Measurements from ENCODE around the gene C6orf89. TPM values are rescaled to one million over a fixed set of nuclear protein-coding genes. Genes with fewer than 3 reads are reported as not detected.

Gene C6orf89
- total and polyA plus RNA-seq, 9 donors = 23.1 to 102 (median 62.2) TPM

GRCh38 chr6:36884610-36885009, 1.1 kb upstream of the C6orf89 start:
- no peak for DNase-seq
- no peak overlapping the region for H3K27ac ChIP-seq
- no peaks in the 10 kb centered on the region for H3K27me3 ChIP-seq
- peaks cover 3% of the 10 kb centered on the region for H3K4me1 ChIP-seq (ENCODE audit: insufficient read depth)
- intact Hi-C loops (cut with DNase I) = loop anchor here (5.0 to 10.0 kb wide), 4 partner anchors 88 to 320 kb away; partner anchors contain the start of gene MTCH1 (in 2 of the 4)
- H3K4me3 ChIP-seq = no peak overlapping the region
- no peaks in the 10 kb centered on the region for H3K36me3 ChIP-seq
- TF ChIP-seq, protein P1, sequence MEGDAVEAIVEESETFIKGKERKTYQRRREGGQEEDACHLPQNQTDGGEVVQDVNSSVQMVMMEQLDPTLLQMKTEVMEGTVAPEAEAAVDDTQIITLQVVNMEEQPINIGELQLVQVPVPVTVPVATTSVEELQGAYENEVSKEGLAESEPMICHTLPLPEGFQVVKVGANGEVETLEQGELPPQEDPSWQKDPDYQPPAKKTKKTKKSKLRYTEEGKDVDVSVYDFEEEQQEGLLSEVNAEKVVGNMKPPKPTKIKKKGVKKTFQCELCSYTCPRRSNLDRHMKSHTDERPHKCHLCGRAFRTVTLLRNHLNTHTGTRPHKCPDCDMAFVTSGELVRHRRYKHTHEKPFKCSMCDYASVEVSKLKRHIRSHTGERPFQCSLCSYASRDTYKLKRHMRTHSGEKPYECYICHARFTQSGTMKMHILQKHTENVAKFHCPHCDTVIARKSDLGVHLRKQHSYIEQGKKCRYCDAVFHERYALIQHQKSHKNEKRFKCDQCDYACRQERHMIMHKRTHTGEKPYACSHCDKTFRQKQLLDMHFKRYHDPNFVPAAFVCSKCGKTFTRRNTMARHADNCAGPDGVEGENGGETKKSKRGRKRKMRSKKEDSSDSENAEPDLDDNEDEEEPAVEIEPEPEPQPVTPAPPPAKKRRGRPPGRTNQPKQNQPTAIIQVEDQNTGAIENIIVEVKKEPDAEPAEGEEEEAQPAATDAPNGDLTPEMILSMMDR (IDR thresholded peaks at IDR 0.05) = no peak
- TF ChIP-seq POLR2A (IDR thresholded peaks at IDR 0.05) (no peak), EP300 (IDR thresholded peaks at IDR 0.05) (no peak)
- no peaks in the 10 kb centered on the region for H3K9me3 ChIP-seq
- WGBS, 3 donors = 96 to 100% (median 97%) methylated on average over 3 of the region's 3 CpGs

- no peaks in the 10 kb centered on the region for H3K9me3 ChIP-seq
- H3K27ac ChIP-seq = no peak overlapping the region
- 60 to 70% (median 64%) methylated on average over 10 of the region's 10 CpGs for WGBS, 3 donors
- DNase-seq = no peak
- H3K4me1 ChIP-seq (ENCODE audit: insufficient read depth) = peaks cover 3% of the 10 kb centered on the region
- no peaks in the 10 kb centered on the region for H3K27me3 ChIP-seq
- no peak overlapping the region for H3K4me3 ChIP-seq
- intact Hi-C loops (cut with DNase I) = loop anchor here (5.0 to 10.0 kb wide), 4 partner anchors 85 to 318 kb away; partner anchors contain the start of gene MTCH1 (in 2 of the 4)
- no peak for TF ChIP-seq EP300 (IDR thresholded peaks at IDR 0.05)
- no peaks in the 10 kb centered on the region for H3K36me3 ChIP-seq
Measured at GRCh38 chr6:36886950-36887618, 1.3 kb downstream of the C6orf89 start.

DNA sequence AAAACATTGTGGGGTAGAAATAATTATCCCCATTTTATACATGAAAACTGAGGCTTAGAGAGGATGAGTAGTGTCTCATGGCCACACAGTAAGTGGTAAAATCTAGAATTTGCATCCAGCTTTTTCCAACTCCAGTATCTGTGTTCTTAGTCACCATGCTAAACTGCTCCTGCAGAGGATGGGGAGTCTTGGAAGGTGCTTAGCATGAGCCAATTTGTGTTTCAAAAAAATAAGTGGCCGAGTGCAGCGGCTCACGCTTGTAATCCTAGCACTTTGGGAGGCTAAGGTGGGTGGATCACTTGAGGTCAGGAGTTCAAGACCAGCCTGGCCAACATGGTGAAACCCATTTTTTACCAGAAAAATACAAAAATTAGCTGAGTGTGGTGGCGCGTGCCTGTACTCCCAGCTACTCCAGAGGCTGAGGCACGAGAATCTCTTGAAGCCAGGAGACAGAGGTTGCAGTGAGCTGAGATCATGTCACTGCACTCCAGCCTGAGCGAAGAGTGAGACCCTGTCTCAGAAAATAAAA, 2.4 kb downstream of the C6orf89 start:
- Histone ChIP-seq H3K9me3 (no peaks in the 10 kb centered on the region), H3K4me3 (no peak overlapping the region), H3K36me3 (no peaks in the 10 kb centered on the region), H3K4me1 (ENCODE audit: insufficient read depth) (peaks cover 3% of the 10 kb centered on the region), H3K27me3 (no peaks in the 10 kb centered on the region), H3K27ac (no peak overlapping the region)
- TF ChIP-seq POLR2A (IDR thresholded peaks at IDR 0.05) (no peak), EP300 (IDR thresholded peaks at IDR 0.05) (no peak)
- TF ChIP-seq, protein P1 (IDR thresholded peaks at IDR 0.05) = no peak
- intact Hi-C loops (cut with DNase I) = loop anchor here (2.0 to 10.0 kb wide), 5 partner anchors 84 to 317 kb away; partner anchors contain the start of gene MTCH1 (in 2 of the 4)
- DNase-seq = no peak
- WGBS, 3 donors = 90 to 95% (median 93%) methylated on average over 7 of the region's 7 CpGs

- H3K27ac ChIP-seq = no peak overlapping the region
- intact Hi-C loops (cut with DNase I) = loop anchor here (2.0 to 10.0 kb wide), 5 partner anchors 83 to 316 kb away; partner anchors contain the start of gene MTCH1 (in 2 of the 4)
- DNase-seq = no peak
- WGBS, 3 donors = 7 to 28% (median 10%) methylated on average over 6 of the region's 6 CpGs
- H3K9me3 ChIP-seq = no peaks in the 10 kb centered on the region
- no peaks in the 10 kb centered on the region for H3K27me3 ChIP-seq
- no peaks in the 10 kb centered on the region for H3K36me3 ChIP-seq
- TF ChIP-seq POLR2A (IDR thresholded peaks at IDR 0.05) (no peak), EP300 (IDR thresholded peaks at IDR 0.05) (no peak)
- TF ChIP-seq, protein P1 (IDR thresholded peaks at IDR 0.05) = no peak
- peaks cover 3% of the 10 kb centered on the region for H3K4me1 ChIP-seq (ENCODE audit: insufficient read depth)
- no peak overlapping the region for H3K4me3 ChIP-seq
Measured at GRCh38 chr6:36888654-36889481, 3.1 kb downstream of the C6orf89 start.
